GM12864 (cell line): ENCODE data around the gene CELF5.

Source experiments
- DNase-seq: peaks from one replicate; pipeline ENCODE4 v3.0.0-alpha.2; 2011; ENCODE audit warnings: low read depth
- H3K4me3 ChIP-seq: 2 replicates; pipeline ENCODE4 v1.5.1; 2011; ENCODE audit warnings: mild to moderate bottlenecking, low read depth, low read length, control low read depth
- TF ChIP-seq, protein P1 (sequence below): IDR thresholded peaks from 2 replicates; pipeline ENCODE4 v1.5.1; 2011; ENCODE audit warnings: low read depth, mild to moderate bottlenecking, moderate library complexity, low read length, control low read depth, inconsistent platforms; ENCODE audit errors: missing control alignments

Gene CELF5

DNA sequence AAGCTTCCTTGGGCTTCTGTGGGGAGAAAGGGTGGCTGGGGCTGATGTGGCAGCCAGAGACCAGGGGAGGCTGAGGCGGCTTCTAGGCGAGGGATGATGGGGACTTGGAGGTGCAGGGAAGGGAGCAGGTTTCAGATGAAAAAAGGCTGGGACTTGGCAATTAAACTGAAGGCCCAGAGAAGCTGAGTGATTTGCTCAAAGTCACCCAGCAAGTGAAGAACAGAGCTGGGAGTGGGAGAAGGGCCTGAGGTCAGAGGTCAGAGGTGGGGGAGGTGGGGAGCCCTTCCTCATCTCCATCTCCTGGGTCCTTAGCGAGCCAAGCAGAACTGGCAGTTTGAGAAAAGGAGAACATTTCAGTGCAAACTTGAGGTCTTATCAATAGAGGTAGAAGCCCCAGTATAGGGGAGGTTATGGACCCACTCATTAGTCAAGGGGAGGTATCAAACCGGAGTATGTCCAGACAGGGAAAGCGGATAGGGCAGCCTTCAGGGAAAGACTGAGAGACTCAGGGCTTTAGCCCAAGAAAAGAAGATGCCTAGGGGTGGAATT is 92.3 kb downstream of the CELF5 start:
- DNase-seq: no peak
- TF ChIP-seq, protein P1, sequence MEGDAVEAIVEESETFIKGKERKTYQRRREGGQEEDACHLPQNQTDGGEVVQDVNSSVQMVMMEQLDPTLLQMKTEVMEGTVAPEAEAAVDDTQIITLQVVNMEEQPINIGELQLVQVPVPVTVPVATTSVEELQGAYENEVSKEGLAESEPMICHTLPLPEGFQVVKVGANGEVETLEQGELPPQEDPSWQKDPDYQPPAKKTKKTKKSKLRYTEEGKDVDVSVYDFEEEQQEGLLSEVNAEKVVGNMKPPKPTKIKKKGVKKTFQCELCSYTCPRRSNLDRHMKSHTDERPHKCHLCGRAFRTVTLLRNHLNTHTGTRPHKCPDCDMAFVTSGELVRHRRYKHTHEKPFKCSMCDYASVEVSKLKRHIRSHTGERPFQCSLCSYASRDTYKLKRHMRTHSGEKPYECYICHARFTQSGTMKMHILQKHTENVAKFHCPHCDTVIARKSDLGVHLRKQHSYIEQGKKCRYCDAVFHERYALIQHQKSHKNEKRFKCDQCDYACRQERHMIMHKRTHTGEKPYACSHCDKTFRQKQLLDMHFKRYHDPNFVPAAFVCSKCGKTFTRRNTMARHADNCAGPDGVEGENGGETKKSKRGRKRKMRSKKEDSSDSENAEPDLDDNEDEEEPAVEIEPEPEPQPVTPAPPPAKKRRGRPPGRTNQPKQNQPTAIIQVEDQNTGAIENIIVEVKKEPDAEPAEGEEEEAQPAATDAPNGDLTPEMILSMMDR: no peak
- no peak overlapping the region for H3K4me3 ChIP-seq

DNA sequence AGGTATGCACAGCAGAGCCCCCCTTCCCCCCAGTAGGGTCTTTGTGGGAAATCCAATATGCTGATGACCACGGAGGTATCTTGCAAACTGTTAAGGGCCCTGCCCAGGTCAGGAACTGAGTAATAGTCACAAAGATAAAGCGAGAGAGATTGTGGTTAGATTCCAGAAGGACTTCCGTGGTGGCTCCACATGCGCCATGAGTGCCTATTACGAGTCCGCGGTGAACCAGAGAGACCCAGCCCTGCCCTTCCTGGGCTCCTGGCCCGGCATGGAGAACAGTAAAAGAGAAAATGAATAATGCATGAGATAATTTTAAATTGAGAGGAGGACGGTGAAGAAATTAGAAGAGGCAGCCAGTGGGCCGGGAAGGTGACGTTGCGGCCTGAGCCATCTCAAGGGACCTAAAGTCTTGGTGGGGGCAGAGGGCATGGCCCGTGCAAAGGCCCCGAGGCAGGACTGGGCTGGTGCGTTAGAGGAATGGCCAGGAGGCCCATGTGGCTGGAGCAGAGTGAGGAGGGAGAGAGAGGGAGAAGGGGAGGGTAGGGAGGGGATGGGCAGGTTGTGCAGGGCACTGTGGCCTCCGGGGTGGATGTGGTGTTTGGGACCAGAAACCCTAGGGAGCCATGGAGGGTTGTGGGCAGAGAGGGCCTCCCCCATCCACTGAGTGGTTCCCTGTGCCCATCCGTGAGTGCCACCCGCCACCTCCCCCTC is 95.3 kb downstream of the CELF5 start:
- no peak overlapping the region for H3K4me3 ChIP-seq
- TF ChIP-seq, protein P1: no peak
- DNase-seq: no peak

DNA sequence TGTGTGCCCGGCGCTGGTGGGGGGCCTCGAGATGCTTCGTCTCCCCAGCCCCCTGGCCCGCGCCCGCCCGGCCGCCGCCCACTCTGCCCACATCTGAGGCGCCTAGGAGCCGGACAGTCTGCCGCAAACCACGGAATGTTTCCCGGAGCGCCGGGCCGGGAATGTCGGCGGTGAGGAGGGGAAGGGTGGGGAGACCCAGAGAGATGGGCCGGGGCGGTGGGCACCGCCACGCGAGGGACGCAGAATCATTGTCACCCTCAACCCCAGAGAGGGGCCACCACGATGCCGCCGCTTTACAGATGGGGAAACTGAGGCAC is 95.9 kb downstream of the CELF5 start:
- no peak for DNase-seq
- no peak overlapping the region for H3K4me3 ChIP-seq
- TF ChIP-seq, protein P1: no peak

DNA sequence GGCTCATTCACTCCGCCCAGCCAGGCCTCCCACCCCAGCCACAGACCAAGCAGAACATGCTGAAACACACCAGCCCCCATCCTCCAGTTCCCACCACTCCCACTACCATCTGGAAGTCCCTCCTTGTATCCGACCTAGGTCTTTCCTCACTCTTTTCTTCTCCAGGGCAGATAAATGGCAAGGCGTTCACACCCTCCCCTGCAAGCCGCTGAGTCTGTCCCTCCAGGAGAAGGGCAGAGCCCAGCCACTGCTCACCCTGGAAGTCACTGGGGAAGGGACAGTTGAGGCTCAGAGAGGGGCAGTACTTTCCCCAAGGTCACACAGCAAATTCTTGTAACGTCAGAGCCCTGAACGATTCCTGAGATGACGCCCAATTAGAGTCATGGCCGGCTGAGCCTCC is 96.4 kb downstream of the CELF5 start:
- DNase-seq: no peak
- H3K4me3 ChIP-seq: no peak overlapping the region
- TF ChIP-seq, protein P1: no peak

DNA sequence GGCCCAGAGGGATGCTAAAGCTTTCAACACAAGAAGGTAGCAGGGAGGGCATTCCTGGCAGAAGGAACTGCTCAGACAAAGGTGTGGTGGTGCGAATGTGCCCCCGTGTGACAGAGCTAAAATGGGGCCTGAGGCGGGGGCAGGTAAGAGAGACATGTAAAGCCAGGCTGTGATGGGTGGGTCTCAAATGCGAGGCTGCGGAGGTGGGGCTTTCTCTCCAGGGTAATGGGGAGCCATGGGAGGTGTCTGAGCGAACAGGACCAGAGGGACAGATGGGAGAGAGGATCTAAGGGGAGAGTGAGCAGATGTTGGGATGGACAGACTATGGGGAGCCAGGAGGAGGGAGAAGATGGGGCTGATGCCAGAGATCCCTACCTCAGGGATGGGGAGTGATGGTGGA is 97.2 kb downstream of the CELF5 start:
- TF ChIP-seq, protein P1: no peak
- no peak overlapping the region for H3K4me3 ChIP-seq
- no peak for DNase-seq

DNA sequence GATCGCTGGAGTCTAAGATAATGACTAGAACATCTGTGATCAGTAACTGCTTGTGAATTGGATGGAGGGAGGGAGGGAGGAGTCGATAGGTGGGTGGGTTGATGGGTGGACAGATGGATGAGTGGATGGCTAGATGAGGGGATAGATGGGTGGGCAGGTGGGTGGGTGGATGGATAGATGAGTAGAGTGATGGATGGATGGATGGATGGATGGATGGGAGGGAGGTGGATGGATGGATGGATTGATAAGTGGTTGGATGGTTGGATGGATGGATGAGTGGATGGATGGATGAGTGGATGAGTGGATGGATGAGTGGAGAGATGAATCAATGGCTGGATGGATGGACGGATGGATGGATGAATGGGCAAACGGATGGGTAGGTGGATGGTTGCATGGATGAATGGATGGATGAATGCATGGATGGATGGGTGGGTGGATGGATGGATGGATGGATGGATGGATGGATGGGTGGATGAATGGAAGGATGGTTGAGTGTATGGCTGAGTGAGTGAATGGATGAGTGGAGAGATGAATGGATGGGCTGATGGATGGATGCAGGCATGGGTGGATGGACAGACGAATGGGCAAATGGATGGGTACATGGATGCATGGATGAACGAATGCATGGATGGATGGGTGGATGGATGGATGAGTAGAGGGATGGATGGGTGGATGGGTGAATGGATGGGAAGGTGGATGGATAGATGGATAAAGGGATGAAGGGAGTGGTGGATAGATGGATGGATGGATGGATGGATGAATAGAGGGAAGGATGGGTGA is 97.9 kb downstream of the CELF5 start:
- TF ChIP-seq, protein P1: no peak
- no peak for DNase-seq

More for the DNA sequence above, 97.9 kb downstream of the CELF5 start:
- H3K4me3 ChIP-seq: no peak overlapping the region
